ENCODE measurements around the gene CRACR2B.

CRACR2B gene

DNA sequence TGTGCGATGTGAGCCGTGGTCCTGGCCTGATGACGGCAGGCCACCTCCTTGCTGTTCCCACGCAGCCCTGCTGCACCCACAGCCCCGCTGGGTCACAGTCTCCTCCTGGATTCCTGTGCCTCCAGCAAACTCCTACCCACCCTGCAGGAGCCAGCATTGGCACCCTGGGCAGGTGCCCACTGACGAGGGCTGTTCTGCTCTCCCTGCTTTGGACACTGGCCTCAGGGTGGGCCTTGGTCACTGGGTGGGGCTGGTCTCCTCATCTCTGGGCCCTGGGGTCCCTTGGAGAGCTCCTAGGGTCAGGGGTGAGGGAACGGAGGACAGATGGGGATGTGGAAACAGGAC lies 27.6 kb downstream of the CRACR2B start:
- DNase-seq: no peak

- no peak for DNase-seq
Observed at GRCh38 chr11:855796-856195, 28.1 kb downstream of the CRACR2B start.

- DNase-seq: no peak
Observed at GRCh38 chr11:856397-856796, 28.7 kb downstream of the CRACR2B start.

GRCh38 chr11:858053-858761 lies 30.5 kb downstream of the CRACR2B start:
- no peak for DNase-seq

- DNase-seq: no peak
Observed at GRCh38 chr11:858762-859339, 31.1 kb downstream of the CRACR2B start.

GRCh38 chr11:859394-860131 lies 31.8 kb downstream of the CRACR2B start:
- DNase-seq: no peak

DNA sequence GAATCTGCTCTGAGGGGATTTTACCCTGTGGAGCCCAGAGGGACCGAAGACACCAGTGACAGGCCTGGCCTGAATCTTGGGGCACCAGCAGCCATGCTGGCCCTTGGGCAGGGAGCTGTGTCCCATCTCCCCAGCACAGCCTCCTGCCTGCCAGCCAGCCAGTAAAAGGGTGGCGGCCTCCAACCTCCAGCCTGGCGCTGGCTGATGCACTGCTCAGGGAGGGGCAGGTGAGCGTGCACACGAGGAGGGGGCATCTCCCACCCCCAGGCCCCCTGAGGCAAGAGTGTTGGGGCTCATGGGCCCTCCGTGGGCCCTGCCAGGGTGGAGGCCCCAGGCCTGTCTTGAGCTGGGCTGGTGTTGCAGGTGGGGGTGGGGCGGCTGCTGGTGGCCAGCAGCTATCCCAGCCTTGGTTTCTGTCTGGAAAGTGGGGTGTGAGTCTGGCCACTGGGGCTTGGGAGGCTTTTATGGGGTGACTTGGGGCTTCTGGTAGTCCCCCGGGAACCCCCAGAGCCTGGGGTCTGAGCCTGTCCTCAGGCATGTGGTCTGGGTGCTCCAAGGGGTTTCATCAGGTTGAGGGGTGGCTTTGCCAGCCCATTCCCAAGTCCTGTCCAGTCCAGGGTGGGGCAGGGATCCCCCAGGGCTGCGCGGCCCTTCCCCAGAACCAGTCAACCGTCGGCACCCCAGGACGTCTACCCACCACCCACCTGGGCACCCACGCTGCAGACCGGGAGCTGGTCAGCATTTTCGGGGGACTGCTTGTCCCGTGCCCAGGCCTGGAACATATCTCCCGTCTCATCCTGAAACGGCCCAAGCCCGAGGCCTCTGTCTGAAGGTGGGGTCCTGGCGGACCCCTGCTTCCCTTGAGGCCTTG lies 32.8 kb downstream of the CRACR2B start:
- DNase-seq: no peak

- DNase-seq: no peak
Observed at GRCh38 chr11:861105-861479, 33.4 kb downstream of the CRACR2B start.

GRCh38 chr11:862081-862661 lies 34.5 kb downstream of the CRACR2B start:
- DNase-seq: no peak

DNA sequence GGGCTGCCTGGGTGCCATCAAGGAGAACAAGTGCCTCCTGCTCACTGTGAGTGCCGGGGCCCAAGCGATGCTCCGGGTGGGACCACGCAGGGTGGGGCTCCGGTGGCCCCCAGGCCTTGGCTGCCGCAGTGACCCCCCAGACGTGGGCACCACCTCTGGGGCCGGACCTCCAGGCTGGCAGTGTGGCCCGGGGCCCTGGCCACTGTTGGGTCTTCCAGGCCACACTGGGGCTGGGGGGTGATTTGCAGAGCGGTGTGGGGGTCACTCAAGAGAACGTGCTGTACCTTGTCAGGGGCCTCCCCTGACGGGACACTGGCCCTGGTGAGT lies 34.9 kb downstream of the CRACR2B start:
- DNase-seq: no peak

DNA sequence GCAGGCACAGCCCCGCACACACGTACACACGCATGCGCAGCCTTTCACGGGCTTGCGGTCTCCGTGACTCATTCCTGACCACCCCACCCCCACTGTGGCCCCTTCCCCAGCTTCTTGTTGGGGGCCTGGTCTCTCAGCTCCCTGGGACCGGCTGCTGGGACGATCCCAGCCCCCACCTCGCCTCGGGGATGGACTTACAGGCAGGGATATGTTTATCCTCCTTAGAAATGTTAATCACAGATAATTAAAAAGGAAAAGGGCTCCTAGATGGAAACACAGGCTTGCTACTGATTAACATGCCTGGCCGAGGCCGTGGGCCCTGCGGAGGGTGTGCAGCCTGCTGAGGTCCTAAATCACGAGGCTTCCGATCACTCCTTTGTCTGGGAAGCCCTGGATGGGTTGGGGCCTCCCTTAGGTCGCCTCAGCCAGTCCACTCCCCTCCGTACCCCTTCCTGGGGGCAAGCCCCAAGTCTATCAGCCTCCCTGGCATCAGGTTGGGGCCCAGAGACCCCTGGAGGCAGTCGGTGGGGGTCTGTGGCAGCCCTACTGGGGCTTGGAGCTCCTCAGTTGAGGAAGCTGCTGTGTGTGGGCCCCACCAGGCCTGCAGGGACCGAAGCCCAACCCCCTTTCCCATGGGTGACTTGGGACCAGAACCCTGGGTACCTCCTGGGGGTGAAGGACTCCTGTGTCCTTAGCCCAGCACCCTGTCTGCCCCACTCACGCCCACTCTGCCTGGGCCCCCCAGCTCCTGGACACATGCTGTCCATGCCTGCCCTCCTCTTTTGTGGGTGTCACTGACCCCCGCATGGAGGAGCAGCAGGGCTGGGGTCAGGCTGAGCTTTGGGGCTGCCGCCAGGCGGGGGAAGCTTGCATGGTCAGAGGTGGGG lies 35.5 kb downstream of the CRACR2B start:
- DNase-seq: no peak

DNA sequence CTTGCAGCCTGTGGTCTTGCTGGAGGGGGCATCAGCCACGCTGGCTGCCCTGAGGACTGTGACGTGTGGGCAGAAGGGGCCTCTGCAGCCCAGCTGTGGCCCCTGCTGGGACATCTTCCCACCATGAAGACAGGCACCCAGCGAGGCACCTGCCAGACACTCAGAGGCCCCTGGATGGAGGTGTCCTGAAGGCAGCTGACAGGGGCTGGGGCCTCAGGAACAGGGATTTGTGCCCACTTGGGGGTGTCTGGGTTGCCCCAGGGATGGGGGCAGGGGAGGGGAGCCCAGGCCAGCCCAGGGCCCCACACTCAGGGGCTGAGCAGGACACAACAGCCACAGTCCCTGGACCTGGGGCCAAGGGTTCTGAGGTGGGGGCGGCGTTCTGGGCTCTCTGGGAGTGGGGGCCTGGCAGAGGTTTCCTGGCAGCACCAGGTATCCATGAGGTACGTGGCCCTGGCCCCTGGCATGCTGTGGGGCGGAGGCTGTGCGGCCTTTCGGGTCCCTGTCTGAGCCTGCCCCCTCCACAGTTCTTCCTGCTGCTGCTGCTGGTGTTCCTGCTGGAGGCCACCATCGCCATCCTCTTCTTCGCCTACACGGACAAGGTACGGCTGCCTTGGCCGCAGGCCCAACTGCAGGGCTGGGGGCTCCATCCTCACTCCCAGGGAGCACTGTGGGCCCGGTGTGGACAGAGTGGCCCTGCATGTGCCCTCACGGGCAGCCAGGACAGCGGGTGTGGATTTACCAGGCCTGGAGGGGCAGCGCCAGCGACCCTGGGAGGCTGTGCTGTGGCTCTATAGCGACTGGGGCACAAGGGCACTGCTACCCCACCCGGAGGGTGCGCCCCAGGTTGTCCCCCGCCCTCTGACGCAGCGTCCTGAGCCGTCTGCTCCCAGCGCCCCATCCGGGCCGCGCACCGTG lies 36.5 kb downstream of the CRACR2B start:
- DNase-seq: no peak

DNA sequence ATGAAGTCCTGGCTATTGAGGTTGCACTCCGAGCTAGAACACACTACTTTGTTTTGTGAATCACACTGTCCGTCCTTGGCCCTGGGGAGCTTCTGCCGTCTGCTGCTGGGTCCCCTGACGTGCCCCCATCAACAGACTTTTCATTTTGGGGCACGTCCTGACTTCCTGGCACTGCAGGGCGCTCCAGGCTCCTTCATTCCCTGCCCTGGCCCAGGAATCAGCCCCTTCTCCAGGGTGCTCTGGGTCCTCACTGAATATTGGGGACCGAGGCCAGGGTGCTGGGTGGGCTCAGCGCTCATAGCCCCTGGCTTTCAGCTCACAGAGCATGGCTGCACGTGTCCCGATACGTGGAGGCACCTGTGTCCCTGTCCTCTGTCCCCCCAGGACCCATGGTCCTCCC lies 37.2 kb downstream of the CRACR2B start:
- DNase-seq: no peak

- no peak for DNase-seq
Observed at GRCh38 chr11:865462-866430, 38.0 kb downstream of the CRACR2B start.

GRCh38 chr11:866481-866880 lies 38.8 kb downstream of the CRACR2B start:
- DNase-seq: no peak

DNA sequence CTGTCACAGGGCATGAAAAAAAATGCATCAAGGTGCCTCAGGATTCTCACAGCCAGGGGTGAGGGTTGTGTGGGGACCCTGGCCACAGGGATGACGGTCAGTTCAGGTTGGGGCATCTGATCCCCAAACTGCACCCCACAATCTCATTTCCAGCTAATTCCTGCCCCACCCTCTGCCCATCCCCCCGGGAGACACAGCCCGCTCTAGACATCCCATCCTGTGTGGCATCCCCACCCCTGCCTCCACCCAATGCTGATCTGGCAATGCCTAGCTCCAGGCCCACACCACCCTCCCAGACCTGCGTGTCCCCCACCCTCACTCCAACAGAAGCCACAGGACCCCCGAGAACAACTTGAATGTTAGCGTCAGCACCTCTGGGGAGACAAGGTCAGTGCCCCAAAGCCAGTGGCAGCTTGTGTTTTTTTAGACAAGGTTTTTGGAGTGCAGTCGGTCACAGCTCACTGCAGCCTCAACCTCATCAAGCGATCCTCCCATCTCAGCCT lies 40.2 kb downstream of the CRACR2B start:
- DNase-seq: no peak

DNA sequence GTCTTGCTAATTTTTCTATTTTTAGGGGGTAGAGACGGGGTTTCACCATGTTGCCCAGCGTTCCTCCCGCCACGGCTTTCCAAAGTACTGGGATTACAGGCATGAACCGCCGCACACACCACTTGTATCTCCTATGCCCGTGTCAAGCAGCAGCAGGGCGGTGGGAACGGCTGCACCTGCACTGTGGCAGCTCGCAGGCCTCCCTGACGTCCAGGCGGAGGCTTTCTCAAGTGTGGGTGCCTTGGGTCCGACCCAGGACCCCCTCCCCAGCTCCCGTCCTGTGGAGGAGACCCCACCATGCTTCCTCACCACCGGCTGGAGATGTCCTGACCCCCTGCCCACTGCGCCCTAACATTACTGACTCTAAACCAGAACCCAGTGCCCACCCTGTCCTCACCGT lies 40.7 kb downstream of the CRACR2B start:
- no peak for DNase-seq

GRCh38 chr11:868802-869201 lies 41.1 kb downstream of the CRACR2B start:
- DNase-seq: no peak

GRCh38 chr11:869399-870126 lies 41.8 kb downstream of the CRACR2B start:
- no peak for DNase-seq
